Endometrial microvascular endothelial cells (primary cell): Measurements from ENCODE around the gene ZNF497. TPM values are rescaled to one million over a fixed set of nuclear protein-coding genes. Genes with fewer than 3 reads are reported as not detected.
"Not testable (repeated sequence)": the region's sequence is repeated elsewhere in the genome, so short reads cannot be mapped to it uniquely, and the experiment has no call there.

Experiments
- in situ Hi-C: cut with HindIII; loops from 2 replicates; pipeline ENCODE4 v1.10.0; 2017; ENCODE audit warnings: low sequenced_read_pairs, low pct_unique_long_range_greater_than_20kb; ENCODE audit errors: inconsistent ontology term
- total RNA-seq: library from RNA; depleted of rRNA; stranded (reverse); fragments of >200 nt; gene quantifications from one replicate; pipeline ENCODE4 v1.2.3, GENCODE V29; 2015; ENCODE audit errors: inconsistent ontology term

Gene ZNF497
- total RNA-seq, 1 donor from 2014 or later = 0.19 TPM

- in situ Hi-C loops = no loop called here
These were observed 11.0 kb downstream of the ZNF497 start for GRCh38 chr19:58351558-58351878.

- in situ Hi-C loops = no loop called here
These were observed 11.5 kb downstream of the ZNF497 start for GRCh38 chr19:58350871-58351557.

- in situ Hi-C loops = no loop called here
These were observed 12.3 kb downstream of the ZNF497 start for GRCh38 chr19:58350001-58350861.

- in situ Hi-C loops = no loop called here
These were observed 13.0 kb downstream of the ZNF497 start for GRCh38 chr19:58349590-58349989.

- in situ Hi-C loops = not testable (repeated sequence)
These were observed 14.5 kb downstream of the ZNF497 start for GRCh38 chr19:58348080-58348479.

GRCh38 chr19:58346961-58347929 is 15.3 kb downstream of the ZNF497 start:
- in situ Hi-C loops = no loop called here

GRCh38 chr19:58345558-58345957 is 17.0 kb downstream of the ZNF497 start:
- in situ Hi-C loops = no loop called here

GRCh38 chr19:58338825-58339558 is 23.6 kb downstream of the ZNF497 start:
- in situ Hi-C loops = no loop called here

- in situ Hi-C loops = no loop called here
These were observed 24.2 kb downstream of the ZNF497 start for GRCh38 chr19:58338336-58338735.

- in situ Hi-C loops = no loop called here
These were observed 25.7 kb downstream of the ZNF497 start for GRCh38 chr19:58336820-58337219.

- in situ Hi-C loops = no loop called here
These were observed 26.3 kb downstream of the ZNF497 start for GRCh38 chr19:58336216-58336615.

GRCh38 chr19:58335630-58336029 is 26.9 kb downstream of the ZNF497 start:
- in situ Hi-C loops = no loop called here

- in situ Hi-C loops = no loop called here
These were observed 27.8 kb downstream of the ZNF497 start for GRCh38 chr19:58334691-58335249.

GRCh38 chr19:58332697-58333096 is 29.9 kb downstream of the ZNF497 start:
- in situ Hi-C loops = no loop called here

- in situ Hi-C loops = no loop called here
These were observed 32.1 kb downstream of the ZNF497 start for GRCh38 chr19:58330458-58330857.

- in situ Hi-C loops = no loop called here
These were observed 33.6 kb downstream of the ZNF497 start for GRCh38 chr19:58328999-58329398.

- in situ Hi-C loops = no loop called here
These were observed 35.4 kb downstream of the ZNF497 start, which contains the start of gene ZSCAN22 for GRCh38 chr19:58326914-58327726. TSS of gene ZSCAN22 (plus strand) at chr19:58326994. CDS start at chr19:58334803, 7,809 bp downstream.
